Measurements from ENCODE around the gene DHX32.
"Not testable (repeated sequence)": the region's sequence is repeated elsewhere in the genome, so short reads cannot be mapped to it uniquely, and the experiment has no call there.

DNA sequence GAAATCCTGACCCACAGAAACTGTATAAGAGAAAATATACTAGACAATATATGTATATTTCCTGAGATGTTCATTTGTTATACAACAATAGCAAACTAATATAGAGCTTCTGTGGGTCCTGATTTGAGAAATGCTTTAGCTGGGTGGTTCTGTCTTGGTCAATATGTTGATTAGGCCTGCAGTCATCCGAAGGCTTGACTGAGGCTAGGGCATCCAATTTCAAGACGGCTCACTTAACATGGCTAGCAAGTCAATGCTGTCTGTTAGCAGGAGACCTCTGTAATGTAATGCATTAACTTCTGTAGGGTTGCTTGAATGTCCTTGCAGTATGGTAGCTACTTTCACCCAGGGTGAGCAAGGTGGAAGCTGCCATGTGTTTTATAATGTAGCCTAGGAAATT lies 27.7 kb upstream of the DHX32 start:
- not testable (repeated sequence) for TF ChIP-seq EZH2 (IDR thresholded peaks at IDR 0.05; ENCODE audit: borderline replicate concordance, low read depth, low read length, poor library complexity, severe bottlenecking)
- TF ChIP-seq, protein P1, sequence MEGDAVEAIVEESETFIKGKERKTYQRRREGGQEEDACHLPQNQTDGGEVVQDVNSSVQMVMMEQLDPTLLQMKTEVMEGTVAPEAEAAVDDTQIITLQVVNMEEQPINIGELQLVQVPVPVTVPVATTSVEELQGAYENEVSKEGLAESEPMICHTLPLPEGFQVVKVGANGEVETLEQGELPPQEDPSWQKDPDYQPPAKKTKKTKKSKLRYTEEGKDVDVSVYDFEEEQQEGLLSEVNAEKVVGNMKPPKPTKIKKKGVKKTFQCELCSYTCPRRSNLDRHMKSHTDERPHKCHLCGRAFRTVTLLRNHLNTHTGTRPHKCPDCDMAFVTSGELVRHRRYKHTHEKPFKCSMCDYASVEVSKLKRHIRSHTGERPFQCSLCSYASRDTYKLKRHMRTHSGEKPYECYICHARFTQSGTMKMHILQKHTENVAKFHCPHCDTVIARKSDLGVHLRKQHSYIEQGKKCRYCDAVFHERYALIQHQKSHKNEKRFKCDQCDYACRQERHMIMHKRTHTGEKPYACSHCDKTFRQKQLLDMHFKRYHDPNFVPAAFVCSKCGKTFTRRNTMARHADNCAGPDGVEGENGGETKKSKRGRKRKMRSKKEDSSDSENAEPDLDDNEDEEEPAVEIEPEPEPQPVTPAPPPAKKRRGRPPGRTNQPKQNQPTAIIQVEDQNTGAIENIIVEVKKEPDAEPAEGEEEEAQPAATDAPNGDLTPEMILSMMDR (conservative IDR thresholded peaks at IDR 0.05; ENCODE audit: low read depth, low read length): not testable (repeated sequence)
